ENCODE results near the gene NFIB. TPM values are rescaled to one million over a fixed set of nuclear protein-coding genes. Genes with fewer than 3 reads are reported as not detected.

The NFIB gene
- total and polyA plus RNA-seq, 2 of the 13 experiments (the other 11 are each of a cell fraction or from before 2014, with no cell fraction given) = 0.98 to 4.6 TPM

DNA sequence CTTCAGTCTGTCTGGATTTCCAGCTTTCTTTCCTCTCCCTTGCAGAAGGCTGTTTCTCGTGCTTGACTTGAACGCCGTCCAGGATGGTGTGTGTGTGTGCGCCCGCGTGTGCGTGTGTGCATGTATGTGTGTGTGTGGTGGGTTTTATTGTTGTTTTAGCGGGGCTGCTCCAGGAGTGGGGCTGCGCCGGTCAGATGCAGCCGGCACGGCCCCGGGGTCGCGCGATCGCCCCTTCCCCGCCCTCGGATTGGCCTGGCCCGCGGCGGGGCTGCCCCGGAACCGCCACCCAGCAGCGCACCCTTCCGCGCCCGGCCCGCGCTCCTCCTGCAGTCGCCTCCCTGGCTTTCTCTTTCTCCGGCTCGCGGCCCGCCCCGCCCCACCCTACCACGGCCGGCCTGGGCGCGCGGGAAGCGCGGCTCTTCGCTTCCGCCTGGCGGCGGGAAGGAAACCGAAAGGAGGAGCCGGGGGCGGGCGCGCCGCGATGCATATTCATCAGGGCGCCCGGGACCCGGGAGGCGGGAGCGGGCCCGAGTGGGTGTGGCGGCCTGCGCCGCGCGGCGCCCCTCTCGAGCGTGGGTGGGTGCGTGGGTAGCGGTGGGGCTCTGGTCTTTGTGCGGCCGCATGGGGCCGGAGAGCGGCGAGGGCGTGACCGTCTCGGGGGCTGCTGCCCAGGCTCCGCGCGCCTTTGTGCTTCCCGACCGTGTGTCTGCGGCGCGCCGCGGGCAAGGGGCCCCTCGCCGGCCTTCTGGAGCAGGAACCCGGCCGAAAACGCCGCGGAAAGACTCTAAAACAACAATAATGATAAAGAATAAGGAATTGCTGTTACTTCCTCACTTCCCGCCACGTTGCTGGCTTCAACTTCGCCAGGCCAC, 8.5 kb upstream of the NFIB start (continued):
- TF ChIP-seq, protein P1, sequence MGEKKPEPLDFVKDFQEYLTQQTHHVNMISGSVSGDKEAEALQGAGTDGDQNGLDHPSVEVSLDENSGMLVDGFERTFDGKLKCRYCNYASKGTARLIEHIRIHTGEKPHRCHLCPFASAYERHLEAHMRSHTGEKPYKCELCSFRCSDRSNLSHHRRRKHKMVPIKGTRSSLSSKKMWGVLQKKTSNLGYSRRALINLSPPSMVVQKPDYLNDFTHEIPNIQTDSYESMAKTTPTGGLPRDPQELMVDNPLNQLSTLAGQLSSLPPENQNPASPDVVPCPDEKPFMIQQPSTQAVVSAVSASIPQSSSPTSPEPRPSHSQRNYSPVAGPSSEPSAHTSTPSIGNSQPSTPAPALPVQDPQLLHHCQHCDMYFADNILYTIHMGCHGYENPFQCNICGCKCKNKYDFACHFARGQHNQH (CRISPR knock-in tag; IDR thresholded peaks at IDR 0.05) = peak; percentile 64; the same call in 1 of the 2 replicates
- TF ChIP-seq ZNF704 (CRISPR knock-in tag; IDR thresholded peaks at IDR 0.05; ENCODE audit: borderline replicate concordance) = peak; percentile 73; the same call in 1 of the 2 replicates
- TF ChIP-seq, protein P2, sequence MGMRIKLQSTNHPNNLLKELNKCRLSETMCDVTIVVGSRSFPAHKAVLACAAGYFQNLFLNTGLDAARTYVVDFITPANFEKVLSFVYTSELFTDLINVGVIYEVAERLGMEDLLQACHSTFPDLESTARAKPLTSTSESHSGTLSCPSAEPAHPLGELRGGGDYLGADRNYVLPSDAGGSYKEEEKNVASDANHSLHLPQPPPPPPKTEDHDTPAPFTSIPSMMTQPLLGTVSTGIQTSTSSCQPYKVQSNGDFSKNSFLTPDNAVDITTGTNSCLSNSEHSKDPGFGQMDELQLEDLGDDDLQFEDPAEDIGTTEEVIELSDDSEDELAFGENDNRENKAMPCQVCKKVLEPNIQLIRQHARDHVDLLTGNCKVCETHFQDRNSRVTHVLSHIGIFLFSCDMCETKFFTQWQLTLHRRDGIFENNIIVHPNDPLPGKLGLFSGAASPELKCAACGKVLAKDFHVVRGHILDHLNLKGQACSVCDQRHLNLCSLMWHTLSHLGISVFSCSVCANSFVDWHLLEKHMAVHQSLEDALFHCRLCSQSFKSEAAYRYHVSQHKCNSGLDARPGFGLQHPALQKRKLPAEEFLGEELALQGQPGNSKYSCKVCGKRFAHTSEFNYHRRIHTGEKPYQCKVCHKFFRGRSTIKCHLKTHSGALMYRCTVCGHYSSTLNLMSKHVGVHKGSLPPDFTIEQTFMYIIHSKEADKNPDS (CRISPR knock-in tag; IDR thresholded peaks at IDR 0.05) = peak; percentile 53; the same call in 1 of the 2 replicates
- TF ChIP-seq ASH2L (IDR thresholded peaks at IDR 0.05; ENCODE audit: insufficient read length, low read depth, low read length) = peak; percentile 73
- TF ChIP-seq AGO1 (IDR thresholded peaks at IDR 0.05; ENCODE audit: low read depth, low read length, poor library complexity, severe bottlenecking) = peak; percentile 78
- TF ChIP-seq, protein P3, sequence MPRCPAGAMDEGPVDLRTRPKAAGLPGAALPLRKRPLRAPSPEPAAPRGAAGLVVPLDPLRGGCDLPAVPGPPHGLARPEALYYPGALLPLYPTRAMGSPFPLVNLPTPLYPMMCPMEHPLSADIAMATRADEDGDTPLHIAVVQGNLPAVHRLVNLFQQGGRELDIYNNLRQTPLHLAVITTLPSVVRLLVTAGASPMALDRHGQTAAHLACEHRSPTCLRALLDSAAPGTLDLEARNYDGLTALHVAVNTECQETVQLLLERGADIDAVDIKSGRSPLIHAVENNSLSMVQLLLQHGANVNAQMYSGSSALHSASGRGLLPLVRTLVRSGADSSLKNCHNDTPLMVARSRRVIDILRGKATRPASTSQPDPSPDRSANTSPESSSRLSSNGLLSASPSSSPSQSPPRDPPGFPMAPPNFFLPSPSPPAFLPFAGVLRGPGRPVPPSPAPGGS (CRISPR knock-in tag; IDR thresholded peaks at IDR 0.05) = peak; percentile 61; the same call in 1 of the 2 replicates
- no peak for TF ChIP-seq SOX13 (IDR thresholded peaks at IDR 0.05)
- peak in 1 of 2 experiments; percentile 39; a peak in 2 of 4 replicates for TF ChIP-seq SOX13 (CRISPR knock-in tag; conservative IDR thresholded peaks at IDR 0.05 in 1 of 2, IDR thresholded peaks at IDR 0.05 in 1 of 2)
- TF ChIP-seq CENPT (CRISPR knock-in tag; IDR thresholded peaks at IDR 0.05; ENCODE audit: low read depth) = no peak
- 0 out of 2 replicates have a peak, but pooled peaks have one; percentile 25 for TF ChIP-seq TAF1 (CRISPR knock-in tag; IDR thresholded peaks at IDR 0.05)
- peak; percentile 71 for TF ChIP-seq HNRNPLL (IDR thresholded peaks at IDR 0.05; ENCODE audit: low read depth, low read length, poor library complexity, severe bottlenecking)
- peak; percentile 64 for TF ChIP-seq CTCF (CRISPR knock-in tag; IDR thresholded peaks at IDR 0.05)
- peak; percentile 55; the same call in 1 of the 2 replicates for TF ChIP-seq HOXA3 (CRISPR knock-in tag; IDR thresholded peaks at IDR 0.05)
- TF ChIP-seq BORCS8-MEF2B (CRISPR knock-in tag; IDR thresholded peaks at IDR 0.05) = peak; percentile 53; the same call in 1 of the 2 replicates
- peak in 1 of 2 experiments; percentile 53; a peak in 1 of 4 replicates for TF ChIP-seq KLF16 (CRISPR knock-in tag; IDR thresholded peaks at IDR 0.05)
- peak; percentile 56; the same call in 1 of the 2 replicates for TF ChIP-seq PHF8 (CRISPR knock-in tag; IDR thresholded peaks at IDR 0.05)
- TF ChIP-seq GABPA (IDR thresholded peaks at IDR 0.05; ENCODE audit: low read depth, low read length) = peak; percentile 52
- no peak; the same call in 1 of the 2 replicates for TF ChIP-seq GABPA (CRISPR knock-in tag; IDR thresholded peaks at IDR 0.05; ENCODE audit: low read depth)
- peak; percentile 84 for TF ChIP-seq RNF2 (conservative IDR thresholded peaks at IDR 0.05; ENCODE audit: low read depth)

Measured in HepG2 (cell line).